RPMI8226 (cell line): ENCODE results near the gene TUBB2A.
A peak's percentile ranks its signal among the peaks of the same experiment; 100 is the strongest.

ENCODE experiments used
- DNase-seq: peaks from one replicate; pipeline ENCODE4 v3.0.0-alpha.2; 2015

Gene TUBB2A

GRCh38 chr6:3118353-3119039 is 38.8 kb downstream of the TUBB2A start, which contains the start of gene BPHL:
Gene BPHL (plus strand): TSS chr6:3118711. CDS start chr6:3118741, 30 bp downstream.
- peak; percentile 100 for DNase-seq

- no peak for DNase-seq
Measured at GRCh38 chr6:3117912-3118352, 39.4 kb downstream of the TUBB2A start.

DNA sequence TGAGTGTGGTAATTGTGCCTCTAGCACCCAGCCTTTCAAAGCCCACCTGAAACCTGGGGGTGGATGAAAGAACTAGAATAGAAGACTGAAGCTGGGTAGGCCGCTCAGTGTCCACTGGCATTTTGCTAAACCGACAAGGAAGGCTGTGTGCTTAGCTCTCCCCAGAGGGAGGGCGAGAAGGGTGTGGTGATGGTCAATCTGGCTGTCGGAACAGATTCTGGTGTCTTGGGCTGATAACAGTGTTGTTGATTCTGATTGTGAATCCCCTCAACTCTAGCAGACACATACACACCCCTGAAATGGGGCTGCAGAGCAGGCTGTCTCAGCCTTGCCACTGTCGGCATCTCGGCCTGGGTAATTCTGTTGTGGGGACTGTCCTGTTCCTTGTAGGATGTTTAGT is 43.0 kb downstream of the TUBB2A start:
- DNase-seq: no peak

DNA sequence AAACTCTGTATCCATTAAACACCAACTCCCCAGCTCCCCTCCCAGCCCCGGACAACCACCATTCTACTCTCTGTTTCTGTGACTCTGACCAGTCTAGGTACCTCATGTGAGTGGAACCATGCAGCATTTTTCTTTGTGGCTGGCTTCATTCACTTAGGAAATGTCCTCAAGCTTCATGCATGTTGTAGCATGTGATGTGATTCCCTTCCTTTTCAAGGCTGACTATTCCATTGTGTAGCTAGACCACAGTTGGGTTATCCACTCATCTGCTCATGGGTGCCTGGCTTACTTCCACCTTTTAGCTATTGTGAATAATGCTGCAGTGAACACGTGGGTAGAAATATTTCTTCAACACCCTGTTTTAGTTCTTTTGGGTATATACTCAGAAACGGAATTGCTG is 47.6 kb downstream of the TUBB2A start:
- DNase-seq: no peak

- DNase-seq: no peak
Measured at GRCh38 chr6:3108746-3109414, 48.5 kb downstream of the TUBB2A start.
